ENCODE data around the gene NPAS1. TPM values are rescaled to one million over a fixed set of nuclear protein-coding genes. Genes with fewer than 3 reads are reported as not detected.

Gene NPAS1
- total RNA-seq = 0.31 TPM
- 1 to 10 TPM; 1.1 to 7.1 (median 2.2) TPM for polyA plus RNA-seq (ENCODE audit: insufficient read depth in 1 of 8, insufficient read length in 8 of 8, low replicate concordance in 1 of 8)
- long read RNA-seq, donor 1 = 0 reads
- long read RNA-seq, donor 2 = 0 reads
- long read RNA-seq, donor 3, partial matches to known transcripts = 12 of 71 reads
- long read RNA-seq, donor 3, other reads (novel, unspliced or antisense) = 58 of 71 reads
- long read RNA-seq, donor 4, partial matches to known transcripts = 41 of 42 reads
- long read RNA-seq, donor 4, other reads (novel, unspliced or antisense) = 0 of 42 reads
- long read RNA-seq, donor 5 = 0 reads
- long read RNA-seq, donor 6, partial matches to known transcripts = 98 of 104 reads
- long read RNA-seq, donor 6, other reads (novel, unspliced or antisense) = 6 of 104 reads
- long read RNA-seq, donor 7, partial matches to known transcripts = 61 of 61 reads
- long read RNA-seq, donor 7, other reads (novel, unspliced or antisense) = 0 of 61 reads
- long read RNA-seq, donor 8, partial matches to known transcripts = 42 of 42 reads
- long read RNA-seq, donor 8, other reads (novel, unspliced or antisense) = 0 of 42 reads
- long read RNA-seq, donor 9 = 0 reads
- long read RNA-seq, donor 10, partial matches to known transcripts = 54 of 54 reads
- long read RNA-seq, donor 10, other reads (novel, unspliced or antisense) = 0 of 54 reads
- long read RNA-seq, donor 11 = 0 reads

- Histone ChIP-seq H3K27me3 (ENCODE audit: control insufficient read depth, insufficient read depth, low read length) (peaks cover 62% of the 10 kb centered on the region), H3K36me3 (ENCODE audit: control insufficient read depth, insufficient read depth, low read length) (no peaks in the 10 kb centered on the region), H3K27ac (ENCODE audit: low read length) (no peak within 1 kb of the TSS), H3K4me1 (ENCODE audit: control insufficient read depth, insufficient read depth, low read length) (peaks cover 23% of the 10 kb centered on the region), H3K9me3 (replicated peaks; ENCODE audit: control insufficient read depth, low read depth, low read length) (no peaks in the 10 kb centered on the region), H3K4me3 (ENCODE audit: low read length) (peak within 1 kb of the TSS; percentile 25)
- no peak for DNase-seq
- under 1% methylated on average over 57 of the region's 58 CpGs for WGBS (ENCODE audit: insufficient coverage)
Measured at GRCh38 chr19:47019431-47020041, at the start of gene NPAS1. TSS of gene NPAS1 (plus strand) at chr19:47019837. CDS start at chr19:47021048, 1,211 bp downstream.

- peaks cover 12% of the 10 kb centered on the region for H3K36me3 ChIP-seq (ENCODE audit: control insufficient read depth, insufficient read depth, low read length)
- 80% methylated on average over 3 of the region's 9 CpGs for WGBS (ENCODE audit: insufficient coverage)
- H3K27ac ChIP-seq (ENCODE audit: low read length) = peak overlapping the region; percentile 66
- H3K9me3 ChIP-seq (replicated peaks; ENCODE audit: control insufficient read depth, low read depth, low read length) = no peaks in the 10 kb centered on the region
- peaks cover 46% of the 10 kb centered on the region for H3K4me1 ChIP-seq (ENCODE audit: control insufficient read depth, insufficient read depth, low read length)
- no peaks in the 10 kb centered on the region for H3K27me3 ChIP-seq (ENCODE audit: control insufficient read depth, insufficient read depth, low read length)
- DNase-seq = peak; percentile 73
- H3K4me3 ChIP-seq (ENCODE audit: low read length) = no peak overlapping the region
Measured at GRCh38 chr19:46970815-46971214, 48.8 kb upstream of the NPAS1 start.

GRCh38 chr19:46972311-46972710 is 47.3 kb upstream of the NPAS1 start:
- Histone ChIP-seq H3K9me3 (replicated peaks; ENCODE audit: control insufficient read depth, low read depth, low read length) (no peaks in the 10 kb centered on the region), H3K27me3 (ENCODE audit: control insufficient read depth, insufficient read depth, low read length) (no peaks in the 10 kb centered on the region), H3K4me1 (ENCODE audit: control insufficient read depth, insufficient read depth, low read length) (peaks cover 58% of the 10 kb centered on the region), H3K36me3 (ENCODE audit: control insufficient read depth, insufficient read depth, low read length) (peaks cover 9% of the 10 kb centered on the region), H3K27ac (ENCODE audit: low read length) (peak overlapping the region; percentile 65), H3K4me3 (ENCODE audit: low read length) (no peak overlapping the region)
- peak; percentile 90 for DNase-seq
- no CpG with 5 or more reads among the region's 7 CpGs for WGBS (ENCODE audit: insufficient coverage)

GRCh38 chr19:46974181-46974580 is 45.5 kb upstream of the NPAS1 start:
- WGBS (ENCODE audit: insufficient coverage) = no CpG with 5 or more reads among the region's 4 CpGs
- H3K9me3 ChIP-seq (replicated peaks; ENCODE audit: control insufficient read depth, low read depth, low read length) = no peaks in the 10 kb centered on the region
- H3K4me3 ChIP-seq (ENCODE audit: low read length) = no peak overlapping the region
- DNase-seq = no peak
- H3K36me3 ChIP-seq (ENCODE audit: control insufficient read depth, insufficient read depth, low read length) = peaks cover 8% of the 10 kb centered on the region
- no peak overlapping the region for H3K27ac ChIP-seq (ENCODE audit: low read length)
- H3K27me3 ChIP-seq (ENCODE audit: control insufficient read depth, insufficient read depth, low read length) = no peaks in the 10 kb centered on the region
- H3K4me1 ChIP-seq (ENCODE audit: control insufficient read depth, insufficient read depth, low read length) = peaks cover 67% of the 10 kb centered on the region

GRCh38 chr19:46975011-46975924 is 44.4 kb upstream of the NPAS1 start:
- Histone ChIP-seq H3K9me3 (replicated peaks; ENCODE audit: control insufficient read depth, low read depth, low read length) (no peaks in the 10 kb centered on the region), H3K27me3 (ENCODE audit: control insufficient read depth, insufficient read depth, low read length) (no peaks in the 10 kb centered on the region), H3K36me3 (ENCODE audit: control insufficient read depth, insufficient read depth, low read length) (no peaks in the 10 kb centered on the region), H3K4me1 (ENCODE audit: control insufficient read depth, insufficient read depth, low read length) (peaks cover 68% of the 10 kb centered on the region), H3K4me3 (ENCODE audit: low read length) (no peak overlapping the region), H3K27ac (ENCODE audit: low read length) (peak overlapping the region; percentile 79)
- 100% methylated on average over 2 of the region's 16 CpGs for WGBS (ENCODE audit: insufficient coverage)
- DNase-seq = peak; percentile 88

- no peaks in the 10 kb centered on the region for H3K27me3 ChIP-seq (ENCODE audit: control insufficient read depth, insufficient read depth, low read length)
- no peak overlapping the region for H3K4me3 ChIP-seq (ENCODE audit: low read length)
- peak; percentile 92 for DNase-seq
- H3K9me3 ChIP-seq (replicated peaks; ENCODE audit: control insufficient read depth, low read depth, low read length) = no peaks in the 10 kb centered on the region
- peaks cover 66% of the 10 kb centered on the region for H3K4me1 ChIP-seq (ENCODE audit: control insufficient read depth, insufficient read depth, low read length)
- H3K27ac ChIP-seq (ENCODE audit: low read length) = peak overlapping the region; percentile 79
- H3K36me3 ChIP-seq (ENCODE audit: control insufficient read depth, insufficient read depth, low read length) = no peaks in the 10 kb centered on the region
- 16% methylated on average over 15 of the region's 18 CpGs for WGBS (ENCODE audit: insufficient coverage)
Measured at GRCh38 chr19:46975925-46976782, 43.5 kb upstream of the NPAS1 start.

GRCh38 chr19:46976845-46977320 is 42.8 kb upstream of the NPAS1 start:
- WGBS (ENCODE audit: insufficient coverage) = 57% methylated on average over 8 of the region's 8 CpGs
- Histone ChIP-seq H3K4me3 (ENCODE audit: low read length) (no peak overlapping the region), H3K9me3 (replicated peaks; ENCODE audit: control insufficient read depth, low read depth, low read length) (no peaks in the 10 kb centered on the region), H3K27ac (ENCODE audit: low read length) (peak overlapping the region; percentile 79), H3K36me3 (ENCODE audit: control insufficient read depth, insufficient read depth, low read length) (no peaks in the 10 kb centered on the region), H3K27me3 (ENCODE audit: control insufficient read depth, insufficient read depth, low read length) (no peaks in the 10 kb centered on the region), H3K4me1 (ENCODE audit: control insufficient read depth, insufficient read depth, low read length) (peaks cover 67% of the 10 kb centered on the region)
- DNase-seq = no peak

- Histone ChIP-seq H3K27me3 (ENCODE audit: control insufficient read depth, insufficient read depth, low read length) (no peaks in the 10 kb centered on the region), H3K4me1 (ENCODE audit: control insufficient read depth, insufficient read depth, low read length) (peaks cover 65% of the 10 kb centered on the region), H3K27ac (ENCODE audit: low read length) (peak overlapping the region; percentile 79), H3K4me3 (ENCODE audit: low read length) (no peak overlapping the region), H3K36me3 (ENCODE audit: control insufficient read depth, insufficient read depth, low read length) (no peaks in the 10 kb centered on the region), H3K9me3 (replicated peaks; ENCODE audit: control insufficient read depth, low read depth, low read length) (no peaks in the 10 kb centered on the region)
- 26% methylated on average over 6 of the region's 7 CpGs for WGBS (ENCODE audit: insufficient coverage)
- DNase-seq = no peak
Measured at GRCh38 chr19:46977548-46977947, 42.1 kb upstream of the NPAS1 start.
